BJ (cell line): Measurements from ENCODE around the gene GALNT12. TPM values are rescaled to one million over a fixed set of nuclear protein-coding genes. Genes with fewer than 3 reads are reported as not detected.

Source experiments
- CTCF ChIA-PET: fragments of 350-600 bp; formaldehyde crosslinking; extraction: SDS; loops from one replicate; lab custom pipeline; 2021; ENCODE audit warnings: antibody characterized with exemption, inconsistent platforms; lab: Yijun Ruan, JAX
- POLR2A ChIA-PET: fragments of 300-600 bp; sonication (Branson Sonifier 250); formaldehyde crosslinking; extraction: SDS; loops from one replicate; lab custom pipeline; 2021; ENCODE audit warnings: antibody characterized with exemption; lab: Charles Lee
- DNase-seq: peaks from one replicate; pipeline ENCODE4 v3.0.0-alpha.2; 2011; ENCODE audit warnings: low read depth
- H3K27me3 ChIP-seq: 2 replicates; pipeline ENCODE4 v1.6.0; 2011; ENCODE audit warnings: low read length; ENCODE audit not compliant: control insufficient read depth, insufficient read depth
- H3K36me3 ChIP-seq: 2 replicates; pipeline ENCODE4 v1.5.1; 2011; ENCODE audit warnings: low read length; ENCODE audit not compliant: control insufficient read depth, insufficient read depth
- H3K4me3 ChIP-seq: 2 replicates; pipeline ENCODE4 v1.5.1; 2011; ENCODE audit warnings: low read depth, mild to moderate bottlenecking, control low read depth, low read length
- CTCF ChIP-seq: IDR thresholded peaks from 2 replicates; pipeline ENCODE4 v1.5.1; 2011; ENCODE audit warnings: low read depth, mild to moderate bottlenecking, control low read depth, inconsistent platforms, low read length, moderate library complexity; ENCODE audit not compliant: insufficient read depth
- polyA plus RNA-seq: library from polyadenylated mRNA; depleted of rRNA; stranded (reverse); fragments of >200 nt; gene quantifications from 2 replicates; pipeline ENCODE4 v1.2.3, GENCODE V29; 2011

The GALNT12 gene
- polyA plus RNA-seq, 1 experiment, result 4.2 TPM

GRCh38 chr9:98809311-98810101 lies 2.0 kb downstream of the GALNT12 start:
- ChIA-PET POLR2A (no interaction called here), CTCF (interaction anchor here (0.8 to 1.1 kb wide), 4 partner anchors 18 to 330 kb away, joined by 3 read pairs; no protein-coding TSS in a partner anchor)
- DNase-seq, result no peak
- Histone ChIP-seq H3K27me3 (peaks cover 13% of the 10 kb centered on the region), H3K36me3 (no peaks in the 10 kb centered on the region), H3K4me3 (no peak overlapping the region)
- TF ChIP-seq CTCF, result no peak

GRCh38 chr9:98810102-98810842 lies 2.8 kb downstream of the GALNT12 start:
- Histone ChIP-seq H3K4me3 (no peak overlapping the region), H3K27me3 (peaks cover 11% of the 10 kb centered on the region), H3K36me3 (no peaks in the 10 kb centered on the region)
- no peak for TF ChIP-seq CTCF
- DNase-seq, result no peak
- POLR2A ChIA-PET, result no interaction called here
- CTCF ChIA-PET, result interaction anchor here (0.9 to 1.1 kb wide), 2 partner anchors 18 to 38 kb away, joined by 3 read pairs; no protein-coding TSS in a partner anchor

- POLR2A ChIA-PET, result no interaction called here
- DNase-seq, result peak; percentile 78
- TF ChIP-seq CTCF, result no peak
- Histone ChIP-seq H3K36me3 (no peaks in the 10 kb centered on the region), H3K4me3 (no peak overlapping the region), H3K27me3 (peaks cover 5% of the 10 kb centered on the region)
- CTCF ChIA-PET, result no interaction called here
Measured at GRCh38 chr9:98811051-98811650, 3.7 kb downstream of the GALNT12 start.

GRCh38 chr9:98815391-98815951 lies 8.0 kb downstream of the GALNT12 start:
- Histone ChIP-seq H3K27me3 (no peaks in the 10 kb centered on the region), H3K36me3 (no peaks in the 10 kb centered on the region), H3K4me3 (no peak overlapping the region)
- no peak for DNase-seq
- ChIA-PET CTCF (no interaction called here), POLR2A (no interaction called here)
- TF ChIP-seq CTCF, result no peak

- Histone ChIP-seq H3K4me3 (no peak overlapping the region), H3K27me3 (no peaks in the 10 kb centered on the region), H3K36me3 (no peaks in the 10 kb centered on the region)
- DNase-seq, result no peak
- ChIA-PET POLR2A (no interaction called here), CTCF (no interaction called here)
- TF ChIP-seq CTCF, result no peak
Measured at GRCh38 chr9:98818764-98819163, 11.3 kb downstream of the GALNT12 start.
